Measurements from ENCODE around the gene CCDC127. TPM values are rescaled to one million over a fixed set of nuclear protein-coding genes. Genes with fewer than 3 reads are reported as not detected.
"Not testable (repeated sequence)": the region's sequence is repeated elsewhere in the genome, so short reads cannot be mapped to it uniquely, and the experiment has no call there.

Gene CCDC127
- total RNA-seq, 4 donors from 2014 or later: 1.2 to 4.9 (median 4.8) TPM

DNA sequence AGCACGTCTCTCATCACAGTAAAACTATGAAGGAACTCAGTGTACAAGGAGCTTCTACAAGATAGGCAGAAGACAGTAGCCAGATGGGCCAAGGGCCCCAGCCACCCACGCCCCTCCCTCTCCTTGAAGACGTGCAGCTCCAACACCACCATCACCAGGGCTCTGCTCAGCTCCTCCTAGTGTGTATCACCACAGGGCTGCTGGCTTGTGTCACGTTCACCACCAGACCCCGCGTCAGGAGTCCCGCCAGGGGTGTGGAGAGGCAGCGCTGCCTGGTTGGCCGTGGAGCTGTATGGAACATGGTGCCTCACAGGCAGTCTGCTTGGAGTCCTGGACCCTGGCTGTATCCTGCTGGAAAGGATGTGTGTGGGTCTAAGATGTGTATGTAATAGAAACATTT, 32.4 kb upstream of the CCDC127 start:
- H3K27me3 ChIP-seq; H3K4me1 ChIP-seq; in situ Hi-C loops (cut with MboI; ENCODE audit: low pct_ligation_motif_present in 1 of 4, low pct_unique_long_range_greater_than_20kb in 1 of 4, low sequenced_read_pairs in 3 of 4); intact Hi-C loops (cut with DNase I; ENCODE audit: low total_unique reads); H3K27ac ChIP-seq; DNase-seq; H3K9me3 ChIP-seq; H3K4me3 ChIP-seq: not testable (repeated sequence)
- 95 to 100% methylated on average over 1 to 9 of the region's 9 CpGs for WGBS, 2 donors (ENCODE audit: low coverage in 1 of 2)
- peak in 1 of 3 donors; percentile 18 for TF ChIP-seq POLR2AphosphoS5 (IDR thresholded peaks at IDR 0.05)
- peaks cover 0 to 56% (median 15%) of the 10 kb centered on the region in 4 donors for H3K36me3 ChIP-seq

DNA sequence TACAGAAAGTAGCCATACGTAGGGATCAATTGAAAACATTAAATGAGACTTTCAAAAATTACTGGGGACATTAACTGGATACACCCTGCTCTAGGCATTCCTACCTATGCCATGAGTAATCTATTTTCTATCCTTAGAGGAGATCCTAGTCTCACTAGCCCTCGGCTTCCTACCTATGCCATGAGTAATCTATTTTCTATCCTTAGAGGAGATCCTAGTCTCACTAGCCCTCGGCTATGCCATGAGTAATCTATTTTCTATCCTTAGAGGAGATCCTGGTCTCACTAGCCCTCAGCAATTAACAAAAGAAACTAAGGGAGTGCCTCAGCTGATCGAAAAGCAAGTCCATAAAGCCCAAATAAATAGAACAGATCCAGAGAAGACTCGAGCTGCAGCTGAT, 27.8 kb upstream of the CCDC127 start:
- 95 to 96% methylated on average over 5 of the region's 5 CpGs for WGBS, 2 donors (ENCODE audit: low coverage in 1 of 2)
- H3K27me3 ChIP-seq; H3K4me1 ChIP-seq; DNase-seq; intact Hi-C loops (cut with DNase I; ENCODE audit: low total_unique reads); H3K4me3 ChIP-seq; H3K27ac ChIP-seq; in situ Hi-C loops (cut with MboI; ENCODE audit: low pct_ligation_motif_present in 1 of 4, low pct_unique_long_range_greater_than_20kb in 1 of 4, low sequenced_read_pairs in 3 of 4); H3K9me3 ChIP-seq: not testable (repeated sequence)
- H3K36me3 ChIP-seq: peaks cover 0 to 65% (median 25%) of the 10 kb centered on the region in 4 donors

DNA sequence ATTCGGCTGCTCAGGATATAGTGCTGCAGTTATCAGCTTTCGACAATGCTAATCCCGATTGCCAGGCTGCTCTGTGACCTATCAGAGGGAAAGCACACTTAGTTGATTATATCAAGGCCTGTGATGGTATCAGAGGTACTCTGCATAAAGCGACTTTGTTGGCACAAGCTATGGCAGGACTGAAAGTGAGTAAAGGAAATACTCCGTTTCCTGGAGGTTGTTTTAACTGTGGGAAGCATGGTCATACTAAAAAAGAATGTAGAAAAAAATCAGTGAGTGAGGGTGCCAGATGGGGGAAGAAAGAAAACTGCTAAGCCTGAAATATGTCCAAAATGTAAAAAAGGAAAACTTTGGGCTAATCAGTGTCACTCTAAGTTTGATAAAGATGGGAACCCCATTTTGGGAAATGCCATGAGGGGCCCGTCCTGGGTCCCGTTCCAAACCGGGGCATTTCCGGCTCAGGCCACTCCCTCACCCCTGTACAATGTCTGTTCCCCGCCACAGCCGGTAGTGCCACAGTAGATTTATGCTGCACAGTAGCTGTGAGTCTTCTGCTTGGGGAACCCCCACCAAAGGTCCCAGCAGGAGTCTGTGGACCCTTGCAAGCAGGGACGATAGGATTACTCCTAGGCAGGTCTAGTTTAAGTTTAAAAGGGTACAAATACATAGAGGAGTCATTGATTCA, 25.9 kb upstream of the CCDC127 start:
- H3K9me3 ChIP-seq; in situ Hi-C loops (cut with MboI; ENCODE audit: low pct_ligation_motif_present in 1 of 4, low pct_unique_long_range_greater_than_20kb in 1 of 4, low sequenced_read_pairs in 3 of 4); H3K4me3 ChIP-seq; H3K4me1 ChIP-seq; H3K27ac ChIP-seq; DNase-seq; H3K27me3 ChIP-seq; intact Hi-C loops (cut with DNase I; ENCODE audit: low total_unique reads): not testable (repeated sequence)
- 74 to 79% methylated on average over 5 to 12 of the region's 12 CpGs for WGBS, 2 donors (ENCODE audit: low coverage in 1 of 2)
- peaks cover 0 to 62% (median 30%) of the 10 kb centered on the region in 4 donors for H3K36me3 ChIP-seq

DNA sequence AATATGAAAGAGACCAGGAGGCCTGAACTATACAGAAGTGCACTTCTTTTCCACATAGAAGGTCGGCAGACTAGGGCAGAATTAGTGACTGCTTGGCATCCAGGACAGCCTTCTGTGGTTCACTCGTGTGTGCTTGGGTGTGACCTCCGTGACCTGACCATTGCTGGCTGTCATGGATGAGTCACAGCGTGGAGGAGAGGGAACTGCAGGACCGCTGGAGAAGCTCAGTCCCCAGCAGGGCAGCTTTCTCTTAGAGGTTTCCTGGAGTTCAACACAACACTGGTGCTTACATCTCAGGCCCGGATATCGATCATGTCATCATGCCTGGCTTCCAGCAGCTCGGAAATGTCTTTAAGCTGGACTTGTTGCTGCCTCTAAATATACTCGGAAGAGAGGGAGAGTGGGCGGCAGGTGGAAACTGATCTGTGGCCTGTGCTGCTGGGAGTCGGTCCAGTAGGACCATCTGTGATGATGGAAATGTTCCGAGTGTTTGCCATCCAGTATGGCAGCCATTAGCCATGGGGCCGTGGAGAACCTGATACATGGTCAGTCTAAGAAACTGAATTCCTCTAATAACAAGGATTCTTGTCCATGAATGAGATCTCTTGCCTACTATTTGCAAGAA, 23.2 kb upstream of the CCDC127 start:
- H3K4me3 ChIP-seq; H3K4me1 ChIP-seq; H3K9me3 ChIP-seq; intact Hi-C loops (cut with DNase I; ENCODE audit: low total_unique reads); H3K27ac ChIP-seq; DNase-seq; in situ Hi-C loops (cut with MboI; ENCODE audit: low pct_ligation_motif_present in 1 of 4, low pct_unique_long_range_greater_than_20kb in 1 of 4, low sequenced_read_pairs in 3 of 4); H3K27me3 ChIP-seq: not testable (repeated sequence)
- peaks cover 0 to 57% (median 25%) of the 10 kb centered on the region in 4 donors for H3K36me3 ChIP-seq
- 90 to 92% methylated on average over 4 to 13 of the region's 13 CpGs for WGBS, 2 donors (ENCODE audit: low coverage in 1 of 2)

DNA sequence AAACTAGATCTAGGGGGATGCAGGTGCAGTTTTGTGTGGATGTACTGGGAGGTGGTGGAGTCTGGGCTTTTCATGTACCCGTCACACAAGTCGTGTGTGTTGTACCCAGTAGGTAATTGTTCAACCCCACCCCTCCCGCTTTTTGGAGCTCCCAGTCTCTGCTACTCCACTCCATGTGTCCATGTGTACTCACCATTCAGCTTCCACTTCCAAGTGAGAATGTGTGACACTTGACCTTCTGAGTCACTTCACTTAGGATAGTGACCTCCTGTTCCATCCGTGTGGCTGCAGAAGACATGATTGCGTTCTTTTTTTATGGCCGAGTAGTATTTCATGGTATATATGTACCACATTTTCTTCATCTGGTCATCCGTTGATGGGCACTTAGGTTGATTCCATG, 22.6 kb upstream of the CCDC127 start:
- intact Hi-C loops (cut with DNase I; ENCODE audit: low total_unique reads); H3K27ac ChIP-seq; in situ Hi-C loops (cut with MboI; ENCODE audit: low pct_ligation_motif_present in 1 of 4, low pct_unique_long_range_greater_than_20kb in 1 of 4, low sequenced_read_pairs in 3 of 4); H3K4me1 ChIP-seq; DNase-seq; H3K9me3 ChIP-seq; H3K27me3 ChIP-seq; H3K4me3 ChIP-seq: not testable (repeated sequence)
- WGBS, 2 donors (ENCODE audit: low coverage in 1 of 2): 93 to 98% methylated on average over 7 of the region's 7 CpGs
- H3K36me3 ChIP-seq: peaks cover 0 to 56% (median 25%) of the 10 kb centered on the region in 4 donors

DNA sequence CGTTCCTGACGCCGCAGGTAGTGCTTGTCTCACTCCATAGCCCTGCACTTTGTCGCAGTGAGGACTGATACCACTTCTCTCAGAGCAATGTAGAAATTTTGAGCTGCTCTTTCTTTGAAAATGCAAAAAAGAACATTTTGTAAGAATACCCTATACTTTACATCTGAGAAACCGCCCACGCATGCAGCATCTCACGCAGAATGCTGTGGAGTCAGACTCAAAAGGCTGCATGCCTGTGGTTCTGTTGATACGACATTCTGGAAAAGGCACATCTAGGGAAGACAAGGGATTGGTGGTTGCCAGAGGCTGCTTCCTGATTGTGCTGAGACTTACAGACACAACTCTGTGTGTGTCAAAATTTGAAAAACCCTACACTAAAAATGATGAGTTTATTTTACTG, 20.0 kb upstream of the CCDC127 start:
- H3K9me3 ChIP-seq; H3K27me3 ChIP-seq; H3K4me3 ChIP-seq; H3K27ac ChIP-seq; DNase-seq; intact Hi-C loops (cut with DNase I; ENCODE audit: low total_unique reads); H3K4me1 ChIP-seq; in situ Hi-C loops (cut with MboI; ENCODE audit: low pct_ligation_motif_present in 1 of 4, low pct_unique_long_range_greater_than_20kb in 1 of 4, low sequenced_read_pairs in 3 of 4): not testable (repeated sequence)
- 93 to 96% methylated on average over 8 of the region's 8 CpGs for WGBS, 2 donors (ENCODE audit: low coverage in 1 of 2)
- peaks cover 0 to 74% (median 33%) of the 10 kb centered on the region in 4 donors for H3K36me3 ChIP-seq

DNA sequence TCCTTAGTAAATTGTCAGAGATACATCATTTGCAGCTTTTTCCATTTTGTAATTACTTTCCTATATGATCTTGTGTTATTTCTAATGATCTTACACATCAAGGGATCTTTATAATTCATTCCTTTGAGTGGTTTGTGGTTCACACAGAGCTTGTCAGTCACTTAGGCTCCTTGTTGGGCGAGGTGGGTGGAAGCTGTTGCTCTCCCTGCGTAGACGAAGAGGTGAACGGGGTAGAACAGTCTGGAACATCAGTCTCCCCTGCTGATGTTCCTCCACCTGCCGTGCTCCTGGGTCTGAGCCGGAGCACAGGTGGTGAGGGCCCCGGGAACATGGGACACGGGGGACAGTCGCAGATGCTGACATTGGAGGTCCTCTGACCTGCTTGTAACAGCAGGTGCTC, 17.6 kb upstream of the CCDC127 start:
- peaks cover 0 to 73% (median 22%) of the 10 kb centered on the region in 4 donors for H3K36me3 ChIP-seq
- in situ Hi-C loops (cut with MboI; ENCODE audit: low pct_ligation_motif_present in 1 of 4, low pct_unique_long_range_greater_than_20kb in 1 of 4, low sequenced_read_pairs in 3 of 4); DNase-seq; H3K9me3 ChIP-seq; H3K27me3 ChIP-seq; H3K4me1 ChIP-seq; H3K27ac ChIP-seq; H3K4me3 ChIP-seq; intact Hi-C loops (cut with DNase I; ENCODE audit: low total_unique reads): not testable (repeated sequence)
- 93 to 100% methylated on average over 3 to 6 of the region's 9 CpGs for WGBS, 2 donors (ENCODE audit: low coverage in 1 of 2)
